H9 (cell line): ENCODE results near the gene SLC30A7. TPM values are rescaled to one million over a fixed set of nuclear protein-coding genes. Genes with fewer than 3 reads are reported as not detected.

Source experiments
- DNase-seq: peaks from one replicate; pipeline ENCODE4 v3.0.0-alpha.2; 2017
- H2AFZ ChIP-seq: one replicate; pipeline ENCODE4 v1.6.1; 2013; ENCODE audit warnings: mild to moderate bottlenecking, low read length, control low read depth, moderate library complexity
- H2AK5ac ChIP-seq: 2 replicates; pipeline ENCODE4 v1.6.1; 2013; ENCODE audit warnings: low read length, control low read depth, mixed read lengths; ENCODE audit not compliant: insufficient read length
- H2BK120ac ChIP-seq: one replicate; pipeline ENCODE4 v1.6.1; 2013; ENCODE audit warnings: low read depth, mild to moderate bottlenecking, low read length, control low read depth, inconsistent platforms; ENCODE audit not compliant: poor library complexity, severe bottlenecking
- H2BK12ac ChIP-seq: 2 replicates; pipeline ENCODE4 v1.6.1; 2013; ENCODE audit warnings: low read length, control low read depth, mixed read lengths, low read depth; ENCODE audit not compliant: insufficient read length
- H2BK15ac ChIP-seq: 2 replicates; pipeline ENCODE4 v1.6.1; 2013; ENCODE audit warnings: low read depth, low read length, control low read depth
- H2BK20ac ChIP-seq: one replicate; pipeline ENCODE4 v1.6.1; 2013; ENCODE audit warnings: low read depth, mild to moderate bottlenecking, low read length, control low read depth, inconsistent platforms; ENCODE audit not compliant: poor library complexity, severe bottlenecking
- H2BK5ac ChIP-seq: 2 replicates; pipeline ENCODE4 v1.6.1; 2013; ENCODE audit warnings: low read length, control low read depth, mixed read lengths; ENCODE audit not compliant: insufficient read length
- H3K14ac ChIP-seq: 2 replicates; pipeline ENCODE4 v1.6.1; 2013; ENCODE audit warnings: low read length, control low read depth; ENCODE audit not compliant: insufficient read depth
- H3K18ac ChIP-seq: 2 replicates; pipeline ENCODE4 v1.6.1; 2013; ENCODE audit warnings: low read depth, mild to moderate bottlenecking, mixed read lengths, low read length, control low read depth; ENCODE audit not compliant: insufficient read length
- H3K23ac ChIP-seq: 2 replicates; pipeline ENCODE4 v1.6.1; 2013; ENCODE audit warnings: low read length, control low read depth, mixed read lengths, low read depth; ENCODE audit not compliant: insufficient read length
- H3K23me2 ChIP-seq: 2 replicates; pipeline ENCODE4 v1.6.1; 2013; ENCODE audit warnings: low read depth, mild to moderate bottlenecking, mixed read lengths, low read length, control low read depth; ENCODE audit not compliant: insufficient read length, poor library complexity, severe bottlenecking
- H3K27ac ChIP-seq: 2 replicates; pipeline ENCODE4 v1.5.1; 2013; ENCODE audit warnings: low read length, control low read depth, mixed read lengths, low read depth; ENCODE audit not compliant: insufficient read length
- H3K27me3 ChIP-seq: 2 replicates; pipeline ENCODE4 v1.6.1; 2013; ENCODE audit warnings: low read length, control low read depth, inconsistent platforms; ENCODE audit not compliant: insufficient read depth
- H3K4ac ChIP-seq: 2 replicates; pipeline ENCODE4 v1.6.1; 2013; ENCODE audit warnings: low read depth, mild to moderate bottlenecking, control low read depth, inconsistent platforms, low read length, moderate library complexity
- H3K4me1 ChIP-seq: 2 replicates; pipeline ENCODE4 v1.6.1; 2013; ENCODE audit warnings: low read length, control low read depth, inconsistent platforms; ENCODE audit not compliant: insufficient read depth
- H3K4me2 ChIP-seq: 2 replicates; pipeline ENCODE4 v1.6.1; 2013; ENCODE audit warnings: low read length, control low read depth, mixed read lengths; ENCODE audit not compliant: insufficient read length, insufficient read depth
- H3K56ac ChIP-seq: 2 replicates; pipeline ENCODE4 v1.6.1; 2013; ENCODE audit warnings: low read depth, mild to moderate bottlenecking, mixed read lengths, low read length, control low read depth; ENCODE audit not compliant: insufficient read length
- H3K79me1 ChIP-seq: 2 replicates; pipeline ENCODE4 v1.6.1; 2013; ENCODE audit warnings: low read depth, mild to moderate bottlenecking, moderate library complexity, low read length, control low read depth, inconsistent platforms; ENCODE audit not compliant: insufficient read depth, poor library complexity, severe bottlenecking
- H3K79me2 ChIP-seq: 2 replicates; pipeline ENCODE4 v1.6.1; 2013; ENCODE audit warnings: low read length, control low read depth, inconsistent platforms; ENCODE audit not compliant: insufficient read depth
- H3K9ac ChIP-seq: 2 replicates; pipeline ENCODE4 v1.6.1; 2013; ENCODE audit warnings: low read length, control low read depth, mixed read lengths; ENCODE audit not compliant: insufficient read length; ENCODE audit errors: extremely low read depth
- H3K9me3 ChIP-seq: one replicate; pipeline ENCODE4 v1.6.1; 2013; ENCODE audit warnings: low read depth, low read length, inconsistent platforms; ENCODE audit not compliant: control insufficient read depth
- H3T11ph ChIP-seq: one replicate; pipeline ENCODE4 v1.6.1; 2013; ENCODE audit warnings: mild to moderate bottlenecking, low read length, control low read depth, inconsistent platforms
- H4K20me1 ChIP-seq: one replicate; pipeline ENCODE4 v1.6.1; 2013; ENCODE audit not compliant: control insufficient read depth, insufficient read length, insufficient read depth
- H4K5ac ChIP-seq: 2 replicates; pipeline ENCODE4 v1.6.1; 2013; ENCODE audit warnings: low read depth, mild to moderate bottlenecking, mixed read lengths, low read length, control low read depth; ENCODE audit not compliant: insufficient read length
- H4K8ac ChIP-seq: replicated peaks from 2 replicates; pipeline ENCODE4 v1.6.1; 2013; ENCODE audit warnings: low read length, control low read depth, mixed read lengths, low read depth; ENCODE audit not compliant: insufficient read length
- H4K91ac ChIP-seq: 2 replicates; pipeline ENCODE4 v1.6.1; 2013; ENCODE audit warnings: low read depth, mild to moderate bottlenecking, moderate library complexity, mixed read lengths, low read length, control low read depth; ENCODE audit not compliant: insufficient read length
- H3K27ac Mint-ChIP-seq, 3 experiments: 2 replicates in 2 of 3; 3 replicates in 1 of 3; pipeline ENCODE4 v1.8.0; 2020 to 2021; ENCODE audit warnings: mixed read lengths in 3 of 3, mild to moderate bottlenecking in 1 of 3, moderate library complexity in 1 of 3
- H3K27me3 Mint-ChIP-seq: 2 replicates; pipeline ENCODE4 v1.8.0; 2021; ENCODE audit warnings: low read depth, mild to moderate bottlenecking, moderate library complexity, mixed read lengths
- H3K36me3 Mint-ChIP-seq, 3 experiments: 2 replicates in 2 of 3; 3 replicates in 1 of 3; pipeline ENCODE4 v1.8.0; 2020 to 2021; ENCODE audit warnings: low read depth in 3 of 3, mixed read lengths in 3 of 3; ENCODE audit not compliant: insufficient read depth in 1 of 3
- H3K4me1 Mint-ChIP-seq, 2 experiments: 2 replicates each; pipeline ENCODE4 v1.8.0; 2020; ENCODE audit warnings: mixed read lengths in 2 of 2
- H3K4me3 Mint-ChIP-seq, 2 experiments: 2 replicates in 1 of 2; 3 replicates in 1 of 2; pipeline ENCODE4 v1.8.0; 2020 to 2021; ENCODE audit warnings: mild to moderate bottlenecking in 2 of 2, mixed read lengths in 2 of 2, moderate library complexity in 1 of 2
- H3K9me3 Mint-ChIP-seq, 2 experiments: 2 replicates in 1 of 2; 3 replicates in 1 of 2; pipeline ENCODE4 v1.8.0; 2020; ENCODE audit warnings: mild to moderate bottlenecking in 2 of 2, mixed read lengths in 2 of 2, moderate library complexity in 1 of 2
- WGBS: extraction: QIAGEN DNeasy Blood & Tissue Kit; methylation state at CpG from one replicate; pipeline ENCODE4 v1.1.7; 2013; ENCODE audit warnings: missing lambda C conversion rate, low lambda C conversion rate, mixed read lengths; ENCODE audit not compliant: insufficient read length; ENCODE audit errors: extremely low coverage; 5-methylcytosine and 5-hydroxymethylcytosine counted together
- total RNA-seq: library from RNA; stranded (reverse); gene quantifications from 2 replicates; pipeline ENCODE4 v1.2.1, GENCODE V29; 2021
- TF ChIP-seq, protein P1 (sequence below): fragments of 200-600 bp; sonication (generic); conservative IDR thresholded peaks from 3 replicates; pipeline ENCODE4 v1.8.0; 2021; ENCODE audit warnings: antibody characterized with exemption, mild to moderate bottlenecking

SLC30A7 gene
- total RNA-seq, 1 experiment from 2014 or later, result 25.6 TPM

DNA sequence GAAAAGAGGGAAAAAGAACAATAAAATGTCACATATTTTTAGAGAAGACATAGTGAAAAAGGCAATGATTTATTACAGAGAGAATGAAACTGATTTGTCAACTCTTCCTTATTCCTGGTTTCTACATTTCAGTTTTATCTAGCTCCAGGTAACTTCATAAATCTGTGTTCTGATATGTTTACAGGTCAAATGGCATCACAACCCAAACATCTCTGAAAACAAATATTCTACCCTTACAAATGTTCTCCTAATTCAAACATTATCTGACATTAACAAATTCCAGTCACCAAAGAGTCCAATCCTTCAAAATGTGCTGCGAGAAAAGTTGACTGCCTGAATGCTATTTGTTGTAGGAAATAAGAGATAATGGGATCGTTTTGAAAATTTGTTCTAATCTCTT lies 21.5 kb upstream of the SLC30A7 start:
- peaks cover 8 to 11% of the 10 kb centered on the region in 2 experiments; a peak in 3 of 4 replicates for H3K4me1 Mint-ChIP-seq
- no peaks in the 10 kb centered on the region for H3K4me1 ChIP-seq
- H3K4ac ChIP-seq, result no peak overlapping the region
- H2AK5ac ChIP-seq, result no peak overlapping the region
- H3K56ac ChIP-seq, result no peak overlapping the region
- H2BK12ac ChIP-seq, result no peak overlapping the region
- H3K4me3 Mint-ChIP-seq, result no peak overlapping the region
- H4K91ac ChIP-seq, result no peak overlapping the region
- no peak overlapping the region for H3K9ac ChIP-seq
- no peak overlapping the region for H3T11ph ChIP-seq
- TF ChIP-seq, protein P1, sequence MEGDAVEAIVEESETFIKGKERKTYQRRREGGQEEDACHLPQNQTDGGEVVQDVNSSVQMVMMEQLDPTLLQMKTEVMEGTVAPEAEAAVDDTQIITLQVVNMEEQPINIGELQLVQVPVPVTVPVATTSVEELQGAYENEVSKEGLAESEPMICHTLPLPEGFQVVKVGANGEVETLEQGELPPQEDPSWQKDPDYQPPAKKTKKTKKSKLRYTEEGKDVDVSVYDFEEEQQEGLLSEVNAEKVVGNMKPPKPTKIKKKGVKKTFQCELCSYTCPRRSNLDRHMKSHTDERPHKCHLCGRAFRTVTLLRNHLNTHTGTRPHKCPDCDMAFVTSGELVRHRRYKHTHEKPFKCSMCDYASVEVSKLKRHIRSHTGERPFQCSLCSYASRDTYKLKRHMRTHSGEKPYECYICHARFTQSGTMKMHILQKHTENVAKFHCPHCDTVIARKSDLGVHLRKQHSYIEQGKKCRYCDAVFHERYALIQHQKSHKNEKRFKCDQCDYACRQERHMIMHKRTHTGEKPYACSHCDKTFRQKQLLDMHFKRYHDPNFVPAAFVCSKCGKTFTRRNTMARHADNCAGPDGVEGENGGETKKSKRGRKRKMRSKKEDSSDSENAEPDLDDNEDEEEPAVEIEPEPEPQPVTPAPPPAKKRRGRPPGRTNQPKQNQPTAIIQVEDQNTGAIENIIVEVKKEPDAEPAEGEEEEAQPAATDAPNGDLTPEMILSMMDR, result no peak
- no peak overlapping the region for H2BK5ac ChIP-seq
- peaks cover 0 to 19% (median 12%) of the 10 kb centered on the region in 3 experiments; a peak in 6 of 7 replicates for H3K36me3 Mint-ChIP-seq
- H4K5ac ChIP-seq, result no peak overlapping the region
- no peak overlapping the region for H2BK15ac ChIP-seq
- no peaks in the 10 kb centered on the region for H3K9me3 ChIP-seq
- H2BK20ac ChIP-seq, result no peak overlapping the region
- H3K4me2 ChIP-seq, result no peak overlapping the region
- no peak overlapping the region for H2BK120ac ChIP-seq
- no peak overlapping the region for H2AFZ ChIP-seq
- WGBS, result no CpG with 5 or more reads among the region's 2 CpGs
- H3K14ac ChIP-seq, result no peak overlapping the region
- H4K20me1 ChIP-seq, result no peaks in the 10 kb centered on the region
- H3K27ac Mint-ChIP-seq, result no peak overlapping the region
- no peak overlapping the region for H3K18ac ChIP-seq
- no peaks in the 10 kb centered on the region for H3K9me3 Mint-ChIP-seq
- H3K79me2 ChIP-seq, result no peaks in the 10 kb centered on the region
- H3K27me3 ChIP-seq, result no peaks in the 10 kb centered on the region
- H3K27ac ChIP-seq, result no peak overlapping the region
- no peaks in the 10 kb centered on the region for H3K23me2 ChIP-seq
- no peak for DNase-seq
- H3K79me1 ChIP-seq, result no peaks in the 10 kb centered on the region
- H4K8ac ChIP-seq, result no peak overlapping the region
- no peaks in the 10 kb centered on the region for H3K27me3 Mint-ChIP-seq
- no peak overlapping the region for H3K23ac ChIP-seq
